Liver (tissue), 9 donors: ENCODE data around the gene NDUFA8. TPM values are rescaled to one million over a fixed set of nuclear protein-coding genes. Genes with fewer than 3 reads are reported as not detected.
A peak's percentile ranks its signal among the peaks of the same experiment; 100 is the strongest.

ENCODE experiments used
- DNase-seq: peaks from one replicate; pipeline ENCODE4 v3.0.0-alpha.2; 2017; ENCODE audit warnings: low spot score
- H3K27ac ChIP-seq, 2 donors: one replicate each; pipeline ENCODE4 v1.7.0; 2013; ENCODE audit warnings: inconsistent platforms in 2 of 2, low read length in 2 of 2, control low read depth in 1 of 2, low read depth in 1 of 2, mild to moderate bottlenecking in 1 of 2
- H3K27me3 ChIP-seq, 4 donors: one replicate each; pipeline versions ENCODE4 v1.6.1 to v1.7.0; 2013; ENCODE audit warnings: low read length in 3 of 4, inconsistent platforms in 1 of 4, mild to moderate bottlenecking in 1 of 4, moderate library complexity in 1 of 4; ENCODE audit not compliant: control insufficient read depth in 4 of 4, insufficient read depth in 4 of 4
- H3K36me3 ChIP-seq, 4 donors: one replicate each; pipeline versions ENCODE4 v1.6.1 to v1.7.0; 2013; ENCODE audit warnings: low read length in 3 of 4, mild to moderate bottlenecking in 3 of 4, low read depth in 1 of 4, moderate library complexity in 1 of 4; ENCODE audit not compliant: control insufficient read depth in 4 of 4, insufficient read depth in 3 of 4
- H3K4me1 ChIP-seq, 4 donors: one replicate each; pipeline versions ENCODE4 v1.6.1 to v1.7.0; 2013; ENCODE audit warnings: low read length in 3 of 4, mild to moderate bottlenecking in 3 of 4, moderate library complexity in 1 of 4; ENCODE audit not compliant: control insufficient read depth in 4 of 4, insufficient read depth in 4 of 4
- H3K4me3 ChIP-seq, 3 donors: one replicate each; pipeline versions ENCODE4 v1.6.1 to v1.7.0; 2013; ENCODE audit warnings: low read length in 3 of 3, control low read depth in 1 of 3, low read depth in 1 of 3, mild to moderate bottlenecking in 1 of 3
- H3K9ac ChIP-seq, 2 donors: one replicate each; pipeline ENCODE4 v1.7.0; 2013; ENCODE audit warnings: low read length in 2 of 2, mild to moderate bottlenecking in 2 of 2, moderate library complexity in 2 of 2, control low read depth in 1 of 2, low read depth in 1 of 2
- H3K9me3 ChIP-seq, 4 donors: one replicate each; pipeline versions ENCODE4 v1.6.1 to v1.7.0; 2013; ENCODE audit warnings: low read length in 3 of 4; ENCODE audit not compliant: control insufficient read depth in 4 of 4
- ATF3 ChIP-seq: IDR thresholded peaks from 2 replicates; pipeline ENCODE4 v1.6.1; 2016; ENCODE audit warnings: antibody characterized with exemption
- CTCF ChIP-seq: fragments of 150-350 bp; IDR thresholded peaks from 2 replicates; pipeline ENCODE4 v1.5.1; 2017; ENCODE audit warnings: improper control_type of control experiment, low read depth, low read length; ENCODE audit not compliant: missing input control
- EGR1 ChIP-seq, 2 donors: IDR thresholded peaks; 2 replicates each; pipeline ENCODE4 v1.6.1; 2016 to 2018; ENCODE audit warnings: antibody characterized with exemption in 2 of 2, low read depth in 2 of 2
- FOXA1 ChIP-seq: IDR thresholded peaks from 2 replicates; pipeline ENCODE4 v1.6.1; 2016; ENCODE audit warnings: antibody characterized with exemption
- FOXA2 ChIP-seq: IDR thresholded peaks from 2 replicates; pipeline ENCODE4 v1.6.1; 2016; ENCODE audit warnings: antibody characterized with exemption
- GABPA ChIP-seq, 2 donors: IDR thresholded peaks in 1 of 2; conservative IDR thresholded peaks in 1 of 2; 2 replicates each; pipeline ENCODE4 v1.6.1; 2016; ENCODE audit warnings: antibody characterized with exemption in 2 of 2, mild to moderate bottlenecking in 1 of 2, moderate library complexity in 1 of 2
- HNF4A ChIP-seq, 2 donors: conservative IDR thresholded peaks; 2 replicates each; pipeline ENCODE4 v1.6.1; 2016; ENCODE audit warnings: antibody characterized with exemption in 2 of 2, mild to moderate bottlenecking in 2 of 2
- HNF4G ChIP-seq: IDR thresholded peaks from 2 replicates; pipeline ENCODE4 v1.6.1; 2016; ENCODE audit warnings: antibody characterized with exemption
- JUND ChIP-seq, 2 donors: IDR thresholded peaks; 2 replicates each; pipeline ENCODE4 v1.6.1; 2016; ENCODE audit warnings: antibody characterized with exemption in 2 of 2
- MAX ChIP-seq: IDR thresholded peaks from 2 replicates; pipeline ENCODE4 v1.6.1; 2016; ENCODE audit warnings: antibody characterized with exemption
- RAD21 ChIP-seq, 2 donors: IDR thresholded peaks; 2 replicates each; pipeline ENCODE4 v1.6.1; 2016; ENCODE audit warnings: antibody characterized with exemption in 2 of 2, mild to moderate bottlenecking in 2 of 2
- REST ChIP-seq: IDR thresholded peaks from 2 replicates; pipeline ENCODE4 v1.6.1; 2016; ENCODE audit warnings: antibody characterized with exemption, mild to moderate bottlenecking
- RXRA ChIP-seq, 2 donors: IDR thresholded peaks; 2 replicates each; pipeline ENCODE4 v1.6.1; 2017 to 2018; ENCODE audit warnings: antibody characterized with exemption in 2 of 2, mild to moderate bottlenecking in 1 of 2
- SP1 ChIP-seq: IDR thresholded peaks from 2 replicates; pipeline ENCODE4 v1.6.1; 2018; ENCODE audit warnings: antibody characterized with exemption, mild to moderate bottlenecking
- TAF1 ChIP-seq: conservative IDR thresholded peaks from 2 replicates; pipeline ENCODE4 v1.6.1; 2016; ENCODE audit warnings: antibody characterized with exemption, mild to moderate bottlenecking
- YY1 ChIP-seq: IDR thresholded peaks from 2 replicates; pipeline ENCODE4 v1.6.1; 2016; ENCODE audit warnings: antibody characterized with exemption, mild to moderate bottlenecking
- ZBTB33 ChIP-seq: IDR thresholded peaks from 2 replicates; pipeline ENCODE4 v1.6.1; 2016; ENCODE audit warnings: antibody characterized with exemption
- WGBS: extraction: QIAGEN DNeasy Blood & Tissue Kit; methylation state at CpG from one replicate; pipeline ENCODE4 v1.1.7; 2013; 5-methylcytosine and 5-hydroxymethylcytosine counted together
- polyA plus RNA-seq, 2 donors: library from polyadenylated mRNA; stranded (reverse) in 1 of 2; unstranded in 1 of 2; fragments of 200-250 nt in 1 of 2; fragments of >200 nt in 1 of 2; fragmentation: Nextera tagmentation in 1 of 2; extraction: Ambion mirVana in 1 of 2; gene quantifications; one replicate each; pipeline versions ENCODE4 v1.2.1 to v1.2.3, GENCODE V29; 2013 to 2015
- total RNA-seq, 2 donors: library from RNA; depleted of rRNA; stranded (reverse); fragments of >200 nt; gene quantifications; one replicate each; pipeline ENCODE4 v1.2.3, GENCODE V29; 2014
- donor health status: healthy.
- donor health status: healthy.
- donor health status: healthy.
- donor health status: healthy.
- donor health status: healthy.

Gene NDUFA8
- total and polyA plus RNA-seq, 4 donors: 24.9 to 51.9 (median 38.8) TPM

- peaks cover 0 to 2% (median 0%) of the 10 kb centered on the region in 4 donors for H3K36me3 ChIP-seq
- H3K27me3 ChIP-seq: no peaks in the 10 kb centered on the region
- peaks cover 1 to 7% (median 3%) of the 10 kb centered on the region in 4 donors for H3K9me3 ChIP-seq
- 79% methylated on average over 3 of the region's 3 CpGs for WGBS
- DNase-seq: peak; percentile 47
- no peak for TF ChIP-seq ATF3
- peak in 1 of 2 donors; percentile 35 for TF ChIP-seq RAD21 (IDR thresholded peaks at IDR 0.05)
- TF ChIP-seq YY1: no peak
- TF ChIP-seq GABPA (IDR thresholded peaks at IDR 0.05 in 1 of 2, conservative IDR thresholded peaks at IDR 0.05 in 1 of 2): no peak
- TF ChIP-seq FOXA2: no peak
- no peak for TF ChIP-seq FOXA1
- no peak overlapping the region for H3K27ac ChIP-seq
- H3K9ac ChIP-seq: no peak overlapping the region
- peaks cover 0 to 18% (median 17%) of the 10 kb centered on the region in 4 donors for H3K4me1 ChIP-seq
- H3K4me3 ChIP-seq: no peak overlapping the region
Observed at GRCh38 chr9:122158202-122158601, 1.4 kb downstream of the NDUFA8 start.

GRCh38 chr9:122155796-122156195 lies 3.8 kb downstream of the NDUFA8 start:
- Histone ChIP-seq H3K27me3 (no peaks in the 10 kb centered on the region), H3K27ac (no peak overlapping the region), H3K4me3 (no peak overlapping the region), H3K36me3 (peaks cover 0 to 5% (median 3%) of the 10 kb centered on the region in 4 donors), H3K4me1 (peaks cover 0 to 18% (median 17%) of the 10 kb centered on the region in 4 donors), H3K9me3 (no peaks in the 10 kb centered on the region), H3K9ac (no peak overlapping the region)
- WGBS: 91% methylated on average over 4 of the region's 4 CpGs
- no peak for DNase-seq
- TF ChIP-seq EGR1 (IDR thresholded peaks at IDR 0.05; ENCODE audit: low read depth in 2 of 2) (no peak), YY1 (no peak), ATF3 (no peak), CTCF (no peak), FOXA1 (no peak), SP1 (no peak), FOXA2 (no peak), ZBTB33 (no peak), MAX (no peak), GABPA (IDR thresholded peaks at IDR 0.05 in 1 of 2, conservative IDR thresholded peaks at IDR 0.05 in 1 of 2) (no peak), JUND (IDR thresholded peaks at IDR 0.05) (no peak), RXRA (IDR thresholded peaks at IDR 0.05) (no peak), TAF1 (no peak), HNF4A (conservative IDR thresholded peaks at IDR 0.05) (no peak), RAD21 (IDR thresholded peaks at IDR 0.05) (no peak), REST (no peak), HNF4G (no peak)
